ENCODE results near the gene CROCC.
A peak's percentile ranks its signal among the peaks of the same experiment; 100 is the strongest.
"Not testable (repeated sequence)": the region's sequence is repeated elsewhere in the genome, so short reads cannot be mapped to it uniquely, and the experiment has no call there.

Gene CROCC

GRCh38 chr1:16938351-16939321 lies 16.9 kb downstream of the CROCC start:
- no peak overlapping the region for H3K27ac Mint-ChIP-seq
- no peak overlapping the region for H3K4me3 Mint-ChIP-seq
- H3K9me3 Mint-ChIP-seq = no peaks in the 10 kb centered on the region
- ATAC-seq = no peak
- no peaks in the 10 kb centered on the region for H3K4me1 Mint-ChIP-seq
- DNase-seq = no peak
- H3K36me3 Mint-ChIP-seq (ENCODE audit: low read depth) = peaks cover 4% of the 10 kb centered on the region
- no peaks in the 10 kb centered on the region for H3K27me3 Mint-ChIP-seq

GRCh38 chr1:16939386-16940180 lies 17.9 kb downstream of the CROCC start:
- ATAC-seq; DNase-seq; H3K36me3 Mint-ChIP-seq (ENCODE audit: low read depth); H3K9me3 Mint-ChIP-seq; H3K4me1 Mint-ChIP-seq; H3K27ac Mint-ChIP-seq; H3K27me3 Mint-ChIP-seq; H3K4me3 Mint-ChIP-seq: not testable (repeated sequence)

- DNase-seq = no peak
- no peaks in the 10 kb centered on the region for H3K9me3 Mint-ChIP-seq
- no peak overlapping the region for H3K4me3 Mint-ChIP-seq
- no peaks in the 10 kb centered on the region for H3K27me3 Mint-ChIP-seq
- no peak overlapping the region for H3K27ac Mint-ChIP-seq
- ATAC-seq = no peak
- peaks cover 3% of the 10 kb centered on the region for H3K36me3 Mint-ChIP-seq (ENCODE audit: low read depth)
- H3K4me1 Mint-ChIP-seq = no peaks in the 10 kb centered on the region
Observed at GRCh38 chr1:16944038-16944437, 22.3 kb downstream of the CROCC start.

GRCh38 chr1:16945512-16945911 lies 23.8 kb downstream of the CROCC start:
- not testable (repeated sequence) for H3K4me1 Mint-ChIP-seq
- peak; percentile 10 for ATAC-seq

GRCh38 chr1:16946185-16946584 lies 24.5 kb downstream of the CROCC start:
- DNase-seq; H3K4me3 Mint-ChIP-seq; H3K9me3 Mint-ChIP-seq; H3K4me1 Mint-ChIP-seq; H3K27me3 Mint-ChIP-seq; H3K36me3 Mint-ChIP-seq (ENCODE audit: low read depth); H3K27ac Mint-ChIP-seq: not testable (repeated sequence)
- ATAC-seq = peak; percentile 8

More at GRCh38 chr1:16945512-16945911, 23.8 kb downstream of the CROCC start:
- not testable (repeated sequence) for H3K27me3 Mint-ChIP-seq; DNase-seq; H3K36me3 Mint-ChIP-seq (ENCODE audit: low read depth); H3K27ac Mint-ChIP-seq; H3K9me3 Mint-ChIP-seq; H3K4me3 Mint-ChIP-seq

GRCh38 chr1:16946646-16947045 lies 24.9 kb downstream of the CROCC start:
- Mint-ChIP-seq H3K4me1 (no peaks in the 10 kb centered on the region), H3K27me3 (no peaks in the 10 kb centered on the region), H3K9me3 (no peaks in the 10 kb centered on the region), H3K4me3 (no peak overlapping the region), H3K27ac (no peak overlapping the region), H3K36me3 (ENCODE audit: low read depth) (peaks cover 3% of the 10 kb centered on the region)
- ATAC-seq (no peak), DNase-seq (no peak)

- H3K27me3 Mint-ChIP-seq; H3K27ac Mint-ChIP-seq; H3K4me1 Mint-ChIP-seq; H3K36me3 Mint-ChIP-seq (ENCODE audit: low read depth); H3K9me3 Mint-ChIP-seq; H3K4me3 Mint-ChIP-seq; ATAC-seq; DNase-seq: not testable (repeated sequence)
Observed at GRCh38 chr1:16948282-16948891, 26.7 kb downstream of the CROCC start.

GRCh38 chr1:16949026-16949425 lies 27.3 kb downstream of the CROCC start:
- not testable (repeated sequence) for H3K27ac Mint-ChIP-seq, ATAC-seq, H3K4me1 Mint-ChIP-seq

GRCh38 chr1:16952376-16952775 lies 30.6 kb downstream of the CROCC start:
- DNase-seq; ATAC-seq; H3K27me3 Mint-ChIP-seq; H3K27ac Mint-ChIP-seq; H3K4me3 Mint-ChIP-seq; H3K4me1 Mint-ChIP-seq; H3K36me3 Mint-ChIP-seq (ENCODE audit: low read depth); H3K9me3 Mint-ChIP-seq: not testable (repeated sequence)

More at GRCh38 chr1:16949026-16949425, 27.3 kb downstream of the CROCC start:
- not testable (repeated sequence) for H3K36me3 Mint-ChIP-seq (ENCODE audit: low read depth); H3K27me3 Mint-ChIP-seq; DNase-seq; H3K9me3 Mint-ChIP-seq; H3K4me3 Mint-ChIP-seq

GRCh38 chr1:16954579-16954978 lies 32.8 kb downstream of the CROCC start:
- H3K9me3 Mint-ChIP-seq = no peaks in the 10 kb centered on the region
- H3K4me3 Mint-ChIP-seq = no peak overlapping the region
- ATAC-seq (no peak), DNase-seq (no peak)
- no peaks in the 10 kb centered on the region for H3K4me1 Mint-ChIP-seq
- no peaks in the 10 kb centered on the region for H3K27me3 Mint-ChIP-seq
- H3K27ac Mint-ChIP-seq = no peak overlapping the region
- no peaks in the 10 kb centered on the region for H3K36me3 Mint-ChIP-seq (ENCODE audit: low read depth)

- Mint-ChIP-seq H3K9me3 (no peaks in the 10 kb centered on the region), H3K27ac (no peak overlapping the region), H3K4me3 (no peak overlapping the region), H3K36me3 (ENCODE audit: low read depth) (no peaks in the 10 kb centered on the region), H3K27me3 (no peaks in the 10 kb centered on the region), H3K4me1 (peaks cover 1% of the 10 kb centered on the region)
- no peak for DNase-seq
- ATAC-seq = no peak
Observed at GRCh38 chr1:16955186-16955585, 33.5 kb downstream of the CROCC start.

- DNase-seq = no peak
- Mint-ChIP-seq H3K27me3 (no peaks in the 10 kb centered on the region), H3K9me3 (no peaks in the 10 kb centered on the region), H3K27ac (no peak overlapping the region), H3K4me1 (peaks cover 13% of the 10 kb centered on the region), H3K36me3 (ENCODE audit: low read depth) (no peaks in the 10 kb centered on the region), H3K4me3 (no peak overlapping the region)
- no peak for ATAC-seq
Observed at GRCh38 chr1:16956775-16957174, 35.0 kb downstream of the CROCC start.

GRCh38 chr1:16957731-16958130 lies 36.0 kb downstream of the CROCC start:
- Mint-ChIP-seq H3K27ac (no peak overlapping the region), H3K4me1 (peaks cover 14% of the 10 kb centered on the region), H3K27me3 (no peaks in the 10 kb centered on the region), H3K4me3 (no peak overlapping the region), H3K36me3 (ENCODE audit: low read depth) (no peaks in the 10 kb centered on the region), H3K9me3 (no peaks in the 10 kb centered on the region)
- no peak for ATAC-seq
- no peak for DNase-seq

GRCh38 chr1:16958475-16958874 lies 36.7 kb downstream of the CROCC start:
- Mint-ChIP-seq H3K27me3 (no peaks in the 10 kb centered on the region), H3K9me3 (no peaks in the 10 kb centered on the region), H3K4me1 (peaks cover 14% of the 10 kb centered on the region), H3K4me3 (no peak overlapping the region), H3K36me3 (ENCODE audit: low read depth) (no peaks in the 10 kb centered on the region), H3K27ac (no peak overlapping the region)
- no peak for DNase-seq
- no peak for ATAC-seq
